ENCODE data around the gene TRAPPC12.
"Not testable (repeated sequence)": the region's sequence is repeated elsewhere in the genome, so short reads cannot be mapped to it uniquely, and the experiment has no call there.

Gene TRAPPC12

GRCh38 chr2:3379647-3380534, at the start of gene TRAPPC12:
TSS of gene TRAPPC12 (plus strand) at chr2:3379694. CDS start at chr2:3387624, 7,930 bp downstream.
- peak; percentile 93 for DNase-seq

- no peak for DNase-seq
These were observed 47.4 kb upstream of the TRAPPC12 start for GRCh38 chr2:3332133-3332532.

- no peak for DNase-seq
These were observed 44.8 kb upstream of the TRAPPC12 start for GRCh38 chr2:3334392-3335345.

GRCh38 chr2:3336844-3337243, 42.6 kb upstream of the TRAPPC12 start:
- no peak for DNase-seq

GRCh38 chr2:3338340-3338739, 41.2 kb upstream of the TRAPPC12 start:
- no peak for DNase-seq

- DNase-seq: no peak
These were observed 39.4 kb upstream of the TRAPPC12 start for GRCh38 chr2:3340144-3340543.

GRCh38 chr2:3341336-3341735, 38.2 kb upstream of the TRAPPC12 start:
- no peak for DNase-seq

- no peak for DNase-seq
These were observed 37.2 kb upstream of the TRAPPC12 start for GRCh38 chr2:3342324-3342723.

- no peak for DNase-seq
These were observed 36.5 kb upstream of the TRAPPC12 start for GRCh38 chr2:3343012-3343411.

GRCh38 chr2:3344897-3345296, 34.6 kb upstream of the TRAPPC12 start:
- DNase-seq: no peak

- DNase-seq: no peak
These were observed 33.9 kb upstream of the TRAPPC12 start for GRCh38 chr2:3345621-3346020.

- no peak for DNase-seq
These were observed 30.7 kb upstream of the TRAPPC12 start for GRCh38 chr2:3348767-3349166.

- no peak for DNase-seq
These were observed 30.2 kb upstream of the TRAPPC12 start for GRCh38 chr2:3349211-3349693.

- DNase-seq: no peak
These were observed 24.5 kb upstream of the TRAPPC12 start for GRCh38 chr2:3354986-3355385.

GRCh38 chr2:3355951-3356569, 23.4 kb upstream of the TRAPPC12 start:
- no peak for DNase-seq

- DNase-seq: no peak
These were observed 22.7 kb upstream of the TRAPPC12 start for GRCh38 chr2:3356799-3357198.

- not testable (repeated sequence) for DNase-seq
These were observed 22.0 kb upstream of the TRAPPC12 start for GRCh38 chr2:3357446-3357845.

- no peak for DNase-seq
These were observed 21.6 kb upstream of the TRAPPC12 start for GRCh38 chr2:3357926-3358325.

- DNase-seq: no peak
These were observed 17.7 kb upstream of the TRAPPC12 start for GRCh38 chr2:3361518-3362389.

- DNase-seq: no peak
These were observed 14.3 kb upstream of the TRAPPC12 start for GRCh38 chr2:3365219-3365618.

- DNase-seq: no peak
These were observed 11.2 kb upstream of the TRAPPC12 start for GRCh38 chr2:3368261-3368722.

Measured in CD4-positive, alpha-beta T cell treated with Interleukin-21 for 1 hour (primary cell).